HG03095 (cell line): ENCODE data around the gene ESPNL.

ENCODE experiments used
- ATAC-seq: cut with Tn5 transposase; IDR thresholded peaks from one replicate; pipeline ENCODE4 v1.9.1; 2021; ENCODE audit warnings: moderate library complexity; ENCODE audit not compliant: unreplicated experiment

Gene ESPNL

GRCh38 chr2:238127165-238128060, 27.3 kb downstream of the ESPNL start:
- no peak for ATAC-seq

- ATAC-seq, result no peak
Observed at GRCh38 chr2:238128061-238128440, 27.9 kb downstream of the ESPNL start.

GRCh38 chr2:238128534-238129001, 28.4 kb downstream of the ESPNL start:
- no peak for ATAC-seq

GRCh38 chr2:238129166-238130010, 29.2 kb downstream of the ESPNL start:
- ATAC-seq, result no peak

GRCh38 chr2:238130111-238130695, 30.1 kb downstream of the ESPNL start:
- ATAC-seq, result no peak

- no peak for ATAC-seq
Observed at GRCh38 chr2:238130696-238131628, 30.8 kb downstream of the ESPNL start.

GRCh38 chr2:238131761-238132462, 31.8 kb downstream of the ESPNL start:
- ATAC-seq, result no peak

GRCh38 chr2:238132463-238133450, 32.6 kb downstream of the ESPNL start:
- ATAC-seq, result no peak

GRCh38 chr2:238133499-238134392, 33.6 kb downstream of the ESPNL start:
- no peak for ATAC-seq

- ATAC-seq, result no peak
Observed at GRCh38 chr2:238134393-238134785, 34.2 kb downstream of the ESPNL start.

- ATAC-seq, result no peak
Observed at GRCh38 chr2:238135601-238136150, 35.5 kb downstream of the ESPNL start.

GRCh38 chr2:238136820-238137537, 36.8 kb downstream of the ESPNL start:
- no peak for ATAC-seq

GRCh38 chr2:238137885-238138284, 37.7 kb downstream of the ESPNL start:
- ATAC-seq, result no peak

GRCh38 chr2:238138331-238139195, 38.4 kb downstream of the ESPNL start, which contains the start of gene KLHL30:
Gene KLHL30, plus strand, starts transcription at chr2:238138668. Its CDS starts 2,087 bp downstream, at chr2:238140755.
- ATAC-seq, result no peak
